AG04450 (cell line): ENCODE data around the gene TMOD2. TPM values are rescaled to one million over a fixed set of nuclear protein-coding genes. Genes with fewer than 3 reads are reported as not detected.

ENCODE experiments used
- CTCF ChIA-PET: fragments of 300-600, 350-600 bp; formaldehyde crosslinking; extraction: SDS; loops from one replicate; lab custom pipeline; 2022; ENCODE audit warnings: antibody characterized with exemption, inconsistent platforms; lab: Charles Lee
- POLR2A ChIA-PET: fragments of 350-600 bp; formaldehyde crosslinking; extraction: SDS; loops from one replicate; lab custom pipeline; 2021; ENCODE audit warnings: antibody characterized with exemption, inconsistent platforms; lab: Yijun Ruan, JAX
- DNase-seq: peaks from one replicate; pipeline ENCODE4 v3.0.0-alpha.2; 2011; ENCODE audit warnings: low read depth, low spot score
- H3K27ac ChIP-seq: one replicate; pipeline ENCODE4 v1.5.1; 2012; ENCODE audit warnings: low read depth, low read length, control low read depth
- H3K27me3 ChIP-seq: one replicate; pipeline ENCODE4 v1.6.0; 2012; ENCODE audit warnings: low read length; ENCODE audit not compliant: control insufficient read depth, insufficient read depth
- H3K4me3 ChIP-seq: 2 replicates; pipeline ENCODE4 v1.5.1; 2011; ENCODE audit warnings: mild to moderate bottlenecking, low read depth, low read length, control low read depth
- H3K9me3 ChIP-seq: 2 replicates; pipeline ENCODE4 v1.5.1; 2012; ENCODE audit warnings: low read length; ENCODE audit not compliant: control insufficient read depth, insufficient read depth
- CTCF ChIP-seq: IDR thresholded peaks from 2 replicates; pipeline ENCODE4 v1.5.1; 2011; ENCODE audit warnings: low read depth, low read length, control low read depth, inconsistent platforms
- polyA plus RNA-seq: library from polyadenylated mRNA; depleted of rRNA; stranded (reverse); fragments of >200 nt; gene quantifications from 2 replicates; pipeline ENCODE4 v1.2.3, GENCODE V29; 2011

Gene TMOD2
- polyA plus RNA-seq, 1 experiment, result 3.2 TPM

- Histone ChIP-seq H3K9me3 (no peaks in the 10 kb centered on the region), H3K4me3 (no peak overlapping the region), H3K27me3 (no peaks in the 10 kb centered on the region), H3K27ac (no peak overlapping the region)
- DNase-seq, result no peak
- no peak for TF ChIP-seq CTCF
- ChIA-PET CTCF (interaction anchor here (2.0 kb wide), 1 partner anchor 52 kb away, joined by 11 read pairs; no protein-coding TSS in a partner anchor), POLR2A (no interaction called here)
Measured at GRCh38 chr15:51724673-51725072, 26.7 kb upstream of the TMOD2 start.

- Histone ChIP-seq H3K4me3 (no peak overlapping the region), H3K27me3 (no peaks in the 10 kb centered on the region), H3K9me3 (no peaks in the 10 kb centered on the region), H3K27ac (no peak overlapping the region)
- POLR2A ChIA-PET, result no interaction called here
- TF ChIP-seq CTCF, result peak; percentile 9; the same call in 1 of the 2 replicates
- peak; percentile 68 for DNase-seq
- CTCF ChIA-PET, result interaction anchor here (0.8 to 2.0 kb wide), 3 partner anchors 10 to 50 kb away, joined by 4 to 11 read pairs (median 4); no protein-coding TSS in a partner anchor
Measured at GRCh38 chr15:51726302-51727073, 24.9 kb upstream of the TMOD2 start.

- Histone ChIP-seq H3K27ac (no peak overlapping the region), H3K9me3 (no peaks in the 10 kb centered on the region), H3K27me3 (no peaks in the 10 kb centered on the region), H3K4me3 (no peak overlapping the region)
- POLR2A ChIA-PET, result no interaction called here
- no peak for DNase-seq
- CTCF ChIA-PET, result interaction anchor here (0.6 to 3.9 kb wide), 3 partner anchors 9 to 49 kb away, joined by 3 to 22 read pairs (median 4); no protein-coding TSS in a partner anchor
- peak; percentile 44 for TF ChIP-seq CTCF
Measured at GRCh38 chr15:51727141-51727897, 24.1 kb upstream of the TMOD2 start.

GRCh38 chr15:51731549-51732267 lies 19.7 kb upstream of the TMOD2 start:
- Histone ChIP-seq H3K4me3 (peak overlapping the region; percentile 39), H3K27ac (peak overlapping the region; percentile 73), H3K9me3 (no peaks in the 10 kb centered on the region), H3K27me3 (no peaks in the 10 kb centered on the region)
- ChIA-PET POLR2A (interaction anchor here (0.9 kb wide), 1 partner anchor 15 kb away, joined by 3 read pairs; no protein-coding TSS in a partner anchor), CTCF (interaction anchor here (1.0 to 3.9 kb wide), 3 partner anchors 45 to 81 kb away, joined by 4 to 22 read pairs (median 16); no protein-coding TSS in a partner anchor)
- TF ChIP-seq CTCF, result no peak
- peak; percentile 54 for DNase-seq
